HG02588 (cell line): ENCODE data around the gene KRTAP5-3.
A peak's percentile ranks its signal among the peaks of the same experiment; 100 is the strongest.
"Not testable (repeated sequence)": the region's sequence is repeated elsewhere in the genome, so short reads cannot be mapped to it uniquely, and the experiment has no call there.

Source experiments
- ATAC-seq: cut with Tn5 transposase; IDR thresholded peaks from one replicate; pipeline ENCODE4 v1.9.1; 2021; ENCODE audit warnings: mild to moderate bottlenecking, moderate library complexity; ENCODE audit not compliant: unreplicated experiment

KRTAP5-3 gene

GRCh38 chr11:1622086-1622485 lies 13.8 kb upstream of the KRTAP5-3 start, which contains the start of gene KRTAP5-4:
Gene KRTAP5-4 (minus strand): TSS chr11:1622138. CDS start chr11:1622093, 45 bp downstream.
- ATAC-seq = no peak

- ATAC-seq = no peak
These were observed 11.2 kb upstream of the KRTAP5-3 start for GRCh38 chr11:1619449-1619848.

- no peak for ATAC-seq
These were observed 10.0 kb upstream of the KRTAP5-3 start for GRCh38 chr11:1618231-1618630.

GRCh38 chr11:1607901-1608300 lies 362 bp downstream of the KRTAP5-3 start:
- ATAC-seq = not testable (repeated sequence)

GRCh38 chr11:1607156-1607845 lies 962 bp downstream of the KRTAP5-3 start:
- not testable (repeated sequence) for ATAC-seq

- peak; percentile 65 for ATAC-seq
These were observed 2.3 kb downstream of the KRTAP5-3 start for GRCh38 chr11:1605923-1606322.

GRCh38 chr11:1604711-1605110 lies 3.6 kb downstream of the KRTAP5-3 start:
- ATAC-seq = no peak

GRCh38 chr11:1604181-1604580 lies 4.1 kb downstream of the KRTAP5-3 start:
- no peak for ATAC-seq

- no peak for ATAC-seq
These were observed 4.6 kb downstream of the KRTAP5-3 start for GRCh38 chr11:1603629-1604028.

- not testable (repeated sequence) for ATAC-seq
These were observed 6.6 kb downstream of the KRTAP5-3 start for GRCh38 chr11:1601663-1602062.

GRCh38 chr11:1600626-1601025 lies 7.6 kb downstream of the KRTAP5-3 start:
- ATAC-seq = no peak

GRCh38 chr11:1598816-1599215 lies 9.4 kb downstream of the KRTAP5-3 start:
- ATAC-seq = no peak

GRCh38 chr11:1598406-1598805 lies 9.9 kb downstream of the KRTAP5-3 start:
- ATAC-seq = not testable (repeated sequence)

- no peak for ATAC-seq
These were observed 10.3 kb downstream of the KRTAP5-3 start, which contains the start of gene KRTAP5-2 for GRCh38 chr11:1597994-1598380. Gene KRTAP5-2 (minus strand): TSS chr11:1598294. CDS start chr11:1598250, 44 bp downstream.

- ATAC-seq = no peak
These were observed 10.8 kb downstream of the KRTAP5-3 start for GRCh38 chr11:1597331-1597993.

GRCh38 chr11:1596576-1597121 lies 11.6 kb downstream of the KRTAP5-3 start:
- not testable (repeated sequence) for ATAC-seq

- not testable (repeated sequence) for ATAC-seq
These were observed 12.2 kb downstream of the KRTAP5-3 start for GRCh38 chr11:1595994-1596575.

- no peak for ATAC-seq
These were observed 15.6 kb downstream of the KRTAP5-3 start for GRCh38 chr11:1592628-1593027.

GRCh38 chr11:1589996-1590395 lies 18.3 kb downstream of the KRTAP5-3 start:
- ATAC-seq = no peak

- not testable (repeated sequence) for ATAC-seq
These were observed 18.9 kb downstream of the KRTAP5-3 start for GRCh38 chr11:1589191-1589963.

- ATAC-seq = no peak
These were observed 21.6 kb downstream of the KRTAP5-3 start for GRCh38 chr11:1586699-1587098.
